Right lobe of liver (tissue), 6 donors: ENCODE results near the gene ERVH48-1. TPM values are rescaled to one million over a fixed set of nuclear protein-coding genes. Genes with fewer than 3 reads are reported as not detected.
"Not testable (repeated sequence)": the region's sequence is repeated elsewhere in the genome, so short reads cannot be mapped to it uniquely, and the experiment has no call there.

Experiments used
- ATAC-seq, 4 donors: fragments of 200-7000 bp; cut with Tn5 transposase; one replicate each; pipeline ENCODE4 v1.9.1; 2020; ENCODE audit warnings: mild to moderate bottlenecking in 4 of 4, moderate library complexity in 4 of 4
- DNase-seq, 3 donors: peaks; one replicate each; pipeline ENCODE4 v3.0.0-alpha.2; 2020
- H3K27ac ChIP-seq, 3 donors: fragments of 200-600 bp; one replicate each; pipeline ENCODE4 v1.8.0; 2022
- H3K27me3 ChIP-seq, 2 donors: fragments of 200-600 bp; one replicate each; pipeline ENCODE4 v1.8.0; 2022
- H3K36me3 ChIP-seq, 4 donors: fragments of 200-600 bp; sonication (generic) in 1 of 4; one replicate each; pipeline versions ENCODE4 v1.5.1 to v1.8.0; 2017 to 2022; ENCODE audit warnings: control low read depth in 1 of 4
- H3K4me1 ChIP-seq, 4 donors: fragments of 200-600 bp; sonication (generic) in 1 of 4; one replicate each; pipeline versions ENCODE4 v1.5.1 to v1.8.0; 2017 to 2022; ENCODE audit warnings: control low read depth in 1 of 4
- H3K4me3 ChIP-seq, 3 donors: fragments of 200-600 bp; one replicate each; pipeline ENCODE4 v1.8.0; 2022
- H3K9me3 ChIP-seq, 4 donors: fragments of 200-600 bp; sonication (generic) in 1 of 4; one replicate each; pipeline versions ENCODE4 v1.5.1 to v1.8.0; 2017 to 2022; ENCODE audit warnings: control low read depth in 1 of 4
- POLR2A ChIP-seq: fragments of 450-650 bp; IDR thresholded peaks from one replicate; pipeline ENCODE4 v1.6.1; 2017; ENCODE audit warnings: antibody characterized with exemption, mild to moderate bottlenecking
- WGBS: methylation state at CpG from one replicate; pipeline ENCODE4 v1.1.6; 2018; ENCODE audit warnings: low coverage, low lambda C conversion rate; ENCODE audit not compliant: insufficient coverage; ENCODE audit errors: missing lambda C conversion rate; 5-methylcytosine and 5-hydroxymethylcytosine counted together
- intact Hi-C, 2 donors: fragments of 100-400 bp; cut with DNase I; formaldehyde crosslinking; loops; one replicate each; pipeline versions ENCODE4 v1.11.2 to v1.14.1; 2022
- total RNA-seq, 6 experiments: library from RNA; depleted of rRNA in 2 of 6; stranded (reverse); fragments of >200 nt in 2 of 6; fragmentation: NEBNext Ultra II Directional in 3 of 6; extraction: Animal tissue kit (Norgen Biotek cat#: 25700) in 3 of 6; gene quantifications; one replicate each; pipeline versions ENCODE4 v1.1.0 to v1.2.4, GENCODE V29; 2016 to 2023
- TF ChIP-seq, protein P1 (sequence below), 4 donors: fragments of 200-600 bp in 3 of 4; fragments of 450-650 bp in 1 of 4; IDR thresholded peaks; one replicate each; pipeline versions ENCODE4 v1.5.1 to v1.8.0; 2016 to 2022; ENCODE audit warnings: antibody characterized with exemption in 4 of 4, mild to moderate bottlenecking in 2 of 4
- donor health status: DM: no; HTN: yes; CAD: no.
- donor health status: DM: no; HTN: no; CAD: no.
- donor health status: DM: no; HTN: no; CAD: no.
- donor health status: DM: no; HTN: yes; CAD: no.
- donor health status: DM: no; HTN: yes; CAD: no.

ERVH48-1 gene
- total RNA-seq, 6 experiments from 2014 or later, result 0.09 to 0.10 TPM; not detected in 4

DNA sequence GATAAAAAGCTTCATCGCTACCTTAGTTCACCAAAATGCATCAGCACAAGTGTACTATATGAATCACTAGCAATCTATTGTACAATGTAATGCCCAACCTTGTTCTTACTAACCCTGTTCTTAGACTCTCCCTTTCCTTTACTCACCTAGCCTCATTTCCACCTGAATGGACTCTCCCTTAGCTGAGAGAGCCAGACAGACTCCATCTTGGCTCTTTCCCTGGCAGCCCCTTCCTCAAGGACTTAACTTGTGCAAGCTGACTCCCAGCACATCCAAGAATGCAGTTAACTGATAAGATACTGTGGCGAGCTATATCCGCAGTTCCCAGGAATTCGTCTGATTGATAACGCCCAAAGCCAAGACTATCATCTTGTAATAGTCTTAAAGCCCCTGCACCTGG is 10.9 kb upstream of the ERVH48-1 start:
- H3K36me3 ChIP-seq, H3K4me3 ChIP-seq, H3K27me3 ChIP-seq, intact Hi-C loops, H3K9me3 ChIP-seq, H3K27ac ChIP-seq, DNase-seq: not testable (repeated sequence)
- peaks cover 0 to 32% (median 6%) of the 10 kb centered on the region in 4 donors for H3K4me1 ChIP-seq
- 100% methylated on average over 1 of the region's 5 CpGs for WGBS
- ATAC-seq, result peak in 1 of 4 donors; percentile 43

DNA sequence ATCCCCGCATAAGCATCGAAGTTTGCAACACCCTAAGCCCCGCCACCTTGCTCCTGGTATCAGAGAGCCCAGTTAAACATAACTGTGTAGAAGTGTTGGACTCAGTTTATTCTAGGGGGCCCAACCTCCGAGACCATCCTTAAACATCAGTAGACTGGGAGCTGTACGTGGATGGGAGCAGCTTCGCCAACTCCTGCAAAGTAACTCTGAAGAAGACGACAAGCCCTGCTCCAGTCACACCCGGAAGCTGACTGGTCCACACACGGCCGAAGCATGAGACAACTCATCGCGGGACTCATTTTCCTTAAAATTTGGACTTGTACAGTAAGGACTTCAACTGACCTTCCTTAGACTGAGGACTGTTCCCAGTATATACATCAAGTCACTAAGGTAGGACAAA is 8.5 kb upstream of the ERVH48-1 start:
- WGBS, result 66% methylated on average over 4 of the region's 12 CpGs
- peaks cover 0 to 20% (median 6%) of the 10 kb centered on the region in 4 donors for H3K4me1 ChIP-seq
- H3K9me3 ChIP-seq, DNase-seq, ATAC-seq, H3K27me3 ChIP-seq, intact Hi-C loops, H3K4me3 ChIP-seq, H3K36me3 ChIP-seq: not testable (repeated sequence)
- peak overlapping the region in 2 of 3 donors; percentile 69 to 87 for H3K27ac ChIP-seq

DNA sequence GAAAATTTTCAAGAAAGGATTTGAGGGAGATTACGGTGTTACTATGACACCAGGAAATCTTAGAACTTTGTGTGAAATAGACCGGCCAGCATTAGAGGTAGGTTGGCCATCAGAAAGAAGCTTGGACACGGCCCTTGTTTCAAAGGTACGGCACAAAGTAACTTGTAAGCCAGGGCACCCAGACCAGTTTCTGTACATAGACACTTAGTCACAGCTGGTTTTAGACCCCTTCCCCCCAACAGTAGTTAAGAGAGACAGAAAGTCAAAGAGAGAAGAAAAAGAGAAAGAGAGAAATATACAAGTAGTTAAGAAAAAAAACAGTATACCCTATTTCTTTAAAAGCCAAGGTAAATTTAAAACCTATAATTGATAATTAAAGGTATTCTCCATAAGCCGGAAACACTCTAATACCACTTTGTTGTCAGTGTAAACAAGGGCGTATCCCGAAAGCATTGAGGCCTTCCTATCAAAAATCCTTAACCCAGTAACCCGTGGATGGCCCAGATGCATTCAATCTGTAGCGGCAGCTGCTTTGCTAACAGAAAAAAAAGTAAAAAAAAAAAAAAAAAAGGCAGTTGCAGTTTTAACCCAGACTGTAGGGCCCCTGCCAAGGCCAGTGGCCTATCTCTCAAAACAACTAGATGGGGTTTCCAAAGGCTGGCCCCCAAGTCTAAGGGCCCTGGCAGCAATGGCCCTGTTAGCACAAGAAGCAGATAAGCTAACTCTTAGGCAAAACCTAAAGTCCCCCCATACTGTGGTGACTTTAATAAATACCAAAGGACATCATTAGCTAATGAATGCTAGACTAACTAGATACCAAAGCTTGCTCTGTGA is 7.9 kb upstream of the ERVH48-1 start:
- H3K9me3 ChIP-seq, H3K36me3 ChIP-seq, H3K4me3 ChIP-seq, H3K27me3 ChIP-seq, DNase-seq, intact Hi-C loops: not testable (repeated sequence)
- WGBS, result 23% methylated on average over 9 of the region's 9 CpGs
- Histone ChIP-seq H3K4me1 (peaks cover 0 to 20% (median 6%) of the 10 kb centered on the region in 4 donors), H3K27ac (peak overlapping the region; percentile 47 to 87 (median 69))
- ATAC-seq, result peak; percentile 51 to 80 (median 68)

DNA sequence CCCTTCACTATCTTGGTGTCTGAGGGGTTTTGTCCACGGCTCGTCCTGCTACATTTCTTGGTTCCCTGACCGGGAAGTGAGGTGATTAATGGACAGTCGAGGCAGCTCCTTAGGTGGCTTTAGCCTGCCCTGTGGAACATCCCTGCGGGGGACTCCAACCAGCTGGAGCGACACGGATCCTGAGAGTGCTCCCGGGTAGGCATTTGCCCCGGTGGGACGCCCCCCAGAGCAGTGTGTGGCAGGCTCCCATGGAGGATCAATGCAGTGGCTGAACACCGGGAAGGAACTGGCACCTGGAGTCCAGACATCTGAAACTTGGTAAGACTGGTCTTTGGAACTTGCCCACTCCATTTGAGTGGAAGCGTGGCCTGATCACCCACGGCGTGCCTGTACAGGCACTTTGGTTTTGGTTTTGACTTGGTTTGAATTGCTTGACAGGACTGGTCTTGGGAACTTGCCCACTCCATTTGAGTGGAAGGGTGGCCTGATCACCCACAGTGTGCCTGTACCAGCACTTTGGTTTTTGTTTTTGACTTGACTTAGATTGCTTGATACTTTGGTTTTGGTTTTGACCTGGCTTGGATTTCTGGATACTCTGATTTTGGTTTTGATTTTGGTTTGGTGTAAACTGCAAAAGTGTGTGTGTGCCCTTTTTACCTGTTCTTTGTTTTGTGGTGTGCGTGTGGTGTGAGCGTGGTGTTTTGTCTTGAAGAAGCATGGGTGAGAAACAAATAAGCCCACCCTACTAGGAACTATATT is 7.1 kb upstream of the ERVH48-1 start:
- H3K27me3 ChIP-seq, DNase-seq, intact Hi-C loops, H3K9me3 ChIP-seq, ATAC-seq, H3K4me3 ChIP-seq, H3K36me3 ChIP-seq: not testable (repeated sequence)
- Histone ChIP-seq H3K27ac (peak overlapping the region; percentile 47 to 87 (median 69)), H3K4me1 (peaks cover 0 to 20% (median 6%) of the 10 kb centered on the region in 4 donors)
- WGBS, result 91% methylated on average over 10 of the region's 16 CpGs

DNA sequence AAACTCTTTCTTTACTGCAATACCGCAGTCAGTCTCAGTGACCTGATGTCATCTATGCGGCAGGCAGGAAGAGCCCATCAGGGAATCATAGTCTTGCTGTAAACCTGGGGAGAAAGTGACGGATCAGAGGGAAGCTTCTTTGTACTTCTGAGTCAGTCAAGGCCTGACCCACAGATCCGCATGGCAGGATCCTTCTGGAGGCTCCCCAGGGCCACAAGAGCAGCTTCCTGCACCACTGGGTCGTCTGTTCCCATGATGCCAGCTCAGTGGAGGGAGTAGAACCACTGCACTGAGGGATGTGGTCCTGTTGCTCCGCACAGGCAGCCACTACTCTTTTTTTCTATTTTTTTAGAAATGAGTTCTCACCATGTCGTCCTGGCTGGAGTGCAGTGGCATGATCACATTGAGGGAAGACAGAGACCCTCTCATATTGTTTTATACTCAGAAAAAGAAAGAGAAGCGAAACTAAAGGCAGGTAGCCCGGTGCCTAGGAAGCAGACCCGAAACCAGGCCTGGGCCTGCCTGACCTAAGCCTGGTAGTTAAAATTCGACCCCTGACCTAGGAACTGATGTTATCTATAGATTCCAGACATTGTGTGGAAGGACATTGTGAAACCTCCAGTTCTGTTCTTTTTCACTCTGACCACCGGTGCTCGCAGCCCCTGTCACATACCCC is 6.3 kb upstream of the ERVH48-1 start:
- intact Hi-C loops, result no loop called here
- ATAC-seq (no peak), DNase-seq (no peak)
- no peaks in the 10 kb centered on the region for H3K9me3 ChIP-seq
- H3K27me3 ChIP-seq, result no peaks in the 10 kb centered on the region
- no peaks in the 10 kb centered on the region for H3K36me3 ChIP-seq
- H3K27ac ChIP-seq, result no peak overlapping the region
- 82% methylated on average over 11 of the region's 13 CpGs for WGBS
- H3K4me1 ChIP-seq, result peaks cover 0 to 20% (median 6%) of the 10 kb centered on the region in 4 donors
- H3K4me3 ChIP-seq, result no peak overlapping the region
- TF ChIP-seq, protein P1, sequence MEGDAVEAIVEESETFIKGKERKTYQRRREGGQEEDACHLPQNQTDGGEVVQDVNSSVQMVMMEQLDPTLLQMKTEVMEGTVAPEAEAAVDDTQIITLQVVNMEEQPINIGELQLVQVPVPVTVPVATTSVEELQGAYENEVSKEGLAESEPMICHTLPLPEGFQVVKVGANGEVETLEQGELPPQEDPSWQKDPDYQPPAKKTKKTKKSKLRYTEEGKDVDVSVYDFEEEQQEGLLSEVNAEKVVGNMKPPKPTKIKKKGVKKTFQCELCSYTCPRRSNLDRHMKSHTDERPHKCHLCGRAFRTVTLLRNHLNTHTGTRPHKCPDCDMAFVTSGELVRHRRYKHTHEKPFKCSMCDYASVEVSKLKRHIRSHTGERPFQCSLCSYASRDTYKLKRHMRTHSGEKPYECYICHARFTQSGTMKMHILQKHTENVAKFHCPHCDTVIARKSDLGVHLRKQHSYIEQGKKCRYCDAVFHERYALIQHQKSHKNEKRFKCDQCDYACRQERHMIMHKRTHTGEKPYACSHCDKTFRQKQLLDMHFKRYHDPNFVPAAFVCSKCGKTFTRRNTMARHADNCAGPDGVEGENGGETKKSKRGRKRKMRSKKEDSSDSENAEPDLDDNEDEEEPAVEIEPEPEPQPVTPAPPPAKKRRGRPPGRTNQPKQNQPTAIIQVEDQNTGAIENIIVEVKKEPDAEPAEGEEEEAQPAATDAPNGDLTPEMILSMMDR (IDR thresholded peaks at IDR 0.05), result no peak
- no peak for TF ChIP-seq POLR2A

DNA sequence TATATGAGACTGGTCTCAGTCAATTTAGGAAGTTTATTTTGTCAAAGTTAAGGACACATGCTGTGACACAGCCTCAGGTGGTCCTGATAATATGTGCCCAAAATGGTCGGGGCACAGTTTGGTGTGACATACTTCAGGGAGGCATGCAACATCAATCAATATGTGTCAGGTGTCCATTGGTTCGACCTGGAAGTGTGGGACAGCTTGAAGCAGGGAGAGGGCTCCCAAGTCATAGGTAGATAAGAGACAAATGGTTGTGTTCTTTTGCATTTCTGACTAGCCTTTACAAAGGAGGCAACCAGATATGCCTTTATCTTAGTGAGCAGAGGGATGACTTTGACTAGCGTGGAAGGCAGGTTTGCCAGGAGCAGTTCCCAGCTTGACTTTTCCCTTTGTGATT is 4.5 kb upstream of the ERVH48-1 start:
- Histone ChIP-seq H3K4me1 (peaks cover 0 to 20% (median 6%) of the 10 kb centered on the region in 4 donors), H3K27me3 (no peaks in the 10 kb centered on the region), H3K36me3 (no peaks in the 10 kb centered on the region), H3K9me3 (no peaks in the 10 kb centered on the region), H3K4me3 (no peak overlapping the region), H3K27ac (no peak overlapping the region)
- intact Hi-C loops, result no loop called here
- 52% methylated on average over 3 of the region's 3 CpGs for WGBS
- DNase-seq (no peak), ATAC-seq (peak in 1 of 4 donors; percentile 11)
- TF ChIP-seq, protein P1 (IDR thresholded peaks at IDR 0.05), result no peak
- TF ChIP-seq POLR2A, result no peak

DNA sequence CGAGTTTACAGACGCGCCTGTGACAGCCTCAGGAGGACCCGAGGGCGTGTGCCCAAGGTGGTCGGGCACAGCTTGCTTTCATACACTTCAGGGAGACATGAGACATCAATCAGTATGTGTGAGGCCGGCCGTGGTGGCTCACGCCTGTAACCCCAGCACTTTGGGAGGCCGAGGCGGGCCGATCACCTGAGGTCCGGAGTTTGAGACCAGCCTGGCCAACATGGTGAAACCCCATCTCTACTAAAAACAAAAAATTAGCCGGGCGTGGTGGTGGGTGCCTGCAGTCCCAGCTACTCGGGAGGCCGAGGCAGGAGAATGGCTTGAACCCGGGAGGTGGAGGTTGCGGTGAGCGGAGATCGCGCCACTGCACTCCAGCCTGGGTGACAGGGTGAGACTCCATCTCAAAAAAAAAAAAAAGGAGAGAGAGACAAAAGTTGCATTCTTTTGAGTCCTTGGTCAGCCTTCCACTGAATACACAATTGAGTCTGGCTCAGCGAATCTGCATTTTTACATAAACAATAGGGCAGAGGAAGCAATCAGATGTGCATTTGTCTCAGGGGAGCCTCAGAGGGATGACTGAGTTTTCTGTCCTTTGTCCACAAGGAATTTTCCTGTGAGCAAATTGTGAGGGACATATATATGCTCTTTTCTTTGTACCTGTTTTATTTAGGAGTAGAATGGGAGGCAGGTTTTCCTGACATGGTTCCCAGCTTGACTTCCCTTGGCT is 2.2 kb upstream of the ERVH48-1 start:
- intact Hi-C loops, ATAC-seq, H3K4me1 ChIP-seq, DNase-seq, H3K27ac ChIP-seq, H3K36me3 ChIP-seq, H3K4me3 ChIP-seq, H3K27me3 ChIP-seq, H3K9me3 ChIP-seq: not testable (repeated sequence)
- 91% methylated on average over 13 of the region's 23 CpGs for WGBS
